ENCODE results near the gene RYR1.
"Not testable (repeated sequence)": the region's sequence is repeated elsewhere in the genome, so short reads cannot be mapped to it uniquely, and the experiment has no call there.

Gene RYR1

GRCh38 chr19:38492181-38492813, 58.8 kb downstream of the RYR1 start:
- DNase-seq: no peak

GRCh38 chr19:38494379-38494778, 60.9 kb downstream of the RYR1 start:
- no peak for DNase-seq

GRCh38 chr19:38495375-38495774, 61.9 kb downstream of the RYR1 start:
- not testable (repeated sequence) for DNase-seq

- DNase-seq: no peak
These were observed 62.6 kb downstream of the RYR1 start for GRCh38 chr19:38496116-38496515.

- DNase-seq: no peak
These were observed 63.4 kb downstream of the RYR1 start for GRCh38 chr19:38496603-38497487.

GRCh38 chr19:38497907-38498306, 64.4 kb downstream of the RYR1 start:
- DNase-seq: no peak

- DNase-seq: no peak
These were observed 66.0 kb downstream of the RYR1 start for GRCh38 chr19:38499532-38499931.

GRCh38 chr19:38500450-38500849, 67.0 kb downstream of the RYR1 start:
- no peak for DNase-seq

- DNase-seq: no peak
These were observed 69.1 kb downstream of the RYR1 start for GRCh38 chr19:38502410-38503076.

- DNase-seq: no peak
These were observed 69.6 kb downstream of the RYR1 start for GRCh38 chr19:38503077-38503410.

- DNase-seq: no peak
These were observed 72.5 kb downstream of the RYR1 start for GRCh38 chr19:38505958-38506357.

- no peak for DNase-seq
These were observed 72.9 kb downstream of the RYR1 start for GRCh38 chr19:38506375-38506722.

- peak in 6 of 14 donors; percentile 9 to 55 (median 14) for DNase-seq
These were observed 73.4 kb downstream of the RYR1 start for GRCh38 chr19:38506723-38507550.

- DNase-seq: no peak
These were observed 74.1 kb downstream of the RYR1 start for GRCh38 chr19:38507551-38508127.

GRCh38 chr19:38508507-38508906, 75.0 kb downstream of the RYR1 start:
- DNase-seq: no peak

GRCh38 chr19:38509027-38509426, 75.5 kb downstream of the RYR1 start:
- DNase-seq: no peak

GRCh38 chr19:38511074-38511708, 77.7 kb downstream of the RYR1 start:
- DNase-seq: no peak

GRCh38 chr19:38512277-38512676, 78.8 kb downstream of the RYR1 start:
- DNase-seq: no peak

GRCh38 chr19:38513156-38513555, 79.7 kb downstream of the RYR1 start:
- DNase-seq: not testable (repeated sequence)

GRCh38 chr19:38513762-38514167, 80.3 kb downstream of the RYR1 start:
- DNase-seq: no peak

- DNase-seq: peak in 12 of 14 donors; percentile 5 to 55 (median 34)
These were observed 81.5 kb downstream of the RYR1 start for GRCh38 chr19:38514812-38515633.

Data from C1 segment of cervical spinal cord (tissue), 14 donors.